MM.1S (cell line): Measurements from ENCODE around the gene FCGR3A.
"Not testable (repeated sequence)": the region's sequence is repeated elsewhere in the genome, so short reads cannot be mapped to it uniquely, and the experiment has no call there.

Experiments used
- EZH2 ChIP-seq: fragments of 300-600 bp; sonication (generic); optimal IDR thresholded peaks from 2 replicates; pipeline ENCODE3; 2017; ENCODE audit warnings: low read depth, mild to moderate bottlenecking, antibody characterized with exemption, low read length, mixed read lengths
- EZH2phosphoT487 ChIP-seq: fragments of 300-600 bp; sonication (generic); IDR thresholded peaks from 2 replicates; pipeline ENCODE4 v1.6.1; 2018; ENCODE audit warnings: antibody characterized with exemption, low read length
- TF ChIP-seq, protein P1 (sequence below): fragments of 300-600 bp; sonication (generic); IDR thresholded peaks from 2 replicates; pipeline ENCODE4 v1.5.1; 2016; ENCODE audit warnings: antibody characterized with exemption, low read length, mixed read lengths

DNA sequence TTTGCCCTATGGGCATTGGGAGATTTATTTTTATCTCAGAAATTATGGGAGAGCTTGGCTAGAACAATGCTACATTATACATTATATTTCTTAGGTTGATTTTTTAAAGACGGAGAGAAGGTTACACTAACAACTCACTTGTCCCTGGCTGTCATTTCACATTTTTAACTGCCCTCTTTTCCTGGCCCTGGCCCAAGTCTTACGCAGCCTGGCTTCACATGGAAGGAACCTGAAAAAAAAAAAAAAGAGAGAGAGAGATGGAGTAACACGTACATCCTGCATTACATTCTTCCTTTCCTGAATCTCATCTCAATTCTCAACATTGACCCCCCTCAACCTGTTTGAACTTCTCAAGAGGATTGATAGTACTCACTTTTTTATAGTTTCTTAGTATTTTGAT lies 21.1 kb downstream of the FCGR3A start:
- TF ChIP-seq EZH2, EZH2phosphoT487: not testable (repeated sequence)
- TF ChIP-seq, protein P1, sequence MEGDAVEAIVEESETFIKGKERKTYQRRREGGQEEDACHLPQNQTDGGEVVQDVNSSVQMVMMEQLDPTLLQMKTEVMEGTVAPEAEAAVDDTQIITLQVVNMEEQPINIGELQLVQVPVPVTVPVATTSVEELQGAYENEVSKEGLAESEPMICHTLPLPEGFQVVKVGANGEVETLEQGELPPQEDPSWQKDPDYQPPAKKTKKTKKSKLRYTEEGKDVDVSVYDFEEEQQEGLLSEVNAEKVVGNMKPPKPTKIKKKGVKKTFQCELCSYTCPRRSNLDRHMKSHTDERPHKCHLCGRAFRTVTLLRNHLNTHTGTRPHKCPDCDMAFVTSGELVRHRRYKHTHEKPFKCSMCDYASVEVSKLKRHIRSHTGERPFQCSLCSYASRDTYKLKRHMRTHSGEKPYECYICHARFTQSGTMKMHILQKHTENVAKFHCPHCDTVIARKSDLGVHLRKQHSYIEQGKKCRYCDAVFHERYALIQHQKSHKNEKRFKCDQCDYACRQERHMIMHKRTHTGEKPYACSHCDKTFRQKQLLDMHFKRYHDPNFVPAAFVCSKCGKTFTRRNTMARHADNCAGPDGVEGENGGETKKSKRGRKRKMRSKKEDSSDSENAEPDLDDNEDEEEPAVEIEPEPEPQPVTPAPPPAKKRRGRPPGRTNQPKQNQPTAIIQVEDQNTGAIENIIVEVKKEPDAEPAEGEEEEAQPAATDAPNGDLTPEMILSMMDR: not testable (repeated sequence)
